A673 (cell line): ENCODE results near the gene HS3ST4. TPM values are rescaled to one million over a fixed set of nuclear protein-coding genes. Genes with fewer than 3 reads are reported as not detected.

ENCODE experiments used
- BruUV-seq: library from RNA; stranded (reverse); fragments of 400-500 nt; replicated peaks from 2 replicates; lab custom pipeline; 2021; lab: Mats Ljungman, UMichigan
- CTCF ChIA-PET: fragments of 300-600 bp; sonication (Branson Sonifier 250); formaldehyde crosslinking; loops from one replicate; lab custom pipeline; 2022; ENCODE audit warnings: antibody characterized with exemption; lab: Charles Lee
- POLR2A ChIA-PET: fragments of 300-600 bp; sonication (Branson Sonifier 250); formaldehyde crosslinking; loops from one replicate; lab custom pipeline; 2022; ENCODE audit warnings: antibody characterized with exemption; ENCODE audit not compliant: low non-redundant PET; lab: Charles Lee
- DNase-seq: peaks from one replicate; pipeline ENCODE4 v3.0.0-alpha.2; 2015; ENCODE audit warnings: low spot score
- H3K27ac ChIP-seq: fragments of 200-600 bp; sonication (generic); 2 replicates; pipeline ENCODE4 v1.5.1; 2016; ENCODE audit warnings: mixed run types, low read depth, mild to moderate bottlenecking, mixed read lengths, antibody characterized with exemption, low read length; ENCODE audit not compliant: poor library complexity, severe bottlenecking
- H3K27me3 ChIP-seq: fragments of 200-600 bp; sonication (generic); replicated peaks from 2 replicates; pipeline ENCODE4 v1.6.1; 2017; ENCODE audit warnings: mixed run types, low read depth, mild to moderate bottlenecking, mixed read lengths, antibody characterized with exemption, low read length; ENCODE audit not compliant: insufficient read depth, poor library complexity
- H3K36me3 ChIP-seq: fragments of 200-600 bp; sonication (generic); 2 replicates; pipeline ENCODE4 v1.6.1; 2016; ENCODE audit warnings: mixed run types, mild to moderate bottlenecking, mixed read lengths, antibody characterized with exemption, low read length; ENCODE audit not compliant: insufficient read depth, poor library complexity, severe bottlenecking
- H3K4me1 ChIP-seq: fragments of 200-600 bp; sonication (generic); 2 replicates; pipeline ENCODE4 v1.6.1; 2017; ENCODE audit warnings: mixed run types, mild to moderate bottlenecking, mixed read lengths, antibody characterized with exemption, low read length; ENCODE audit not compliant: insufficient read depth, poor library complexity, severe bottlenecking
- H3K4me3 ChIP-seq: fragments of 200-600 bp; sonication (generic); 2 replicates; pipeline ENCODE4 v1.5.1; 2016; ENCODE audit warnings: low read depth, mixed run types, mild to moderate bottlenecking, mixed read lengths, low read length; ENCODE audit not compliant: poor library complexity, severe bottlenecking
- H3K9me3 ChIP-seq: fragments of 200-600 bp; sonication (generic); 2 replicates; pipeline ENCODE4 v1.6.1; 2016; ENCODE audit warnings: mixed run types, low read depth, mild to moderate bottlenecking, mixed read lengths, antibody characterized with exemption, low read length; ENCODE audit not compliant: poor library complexity, severe bottlenecking
- EZH2 ChIP-seq: fragments of 200-600 bp; sonication (generic); IDR thresholded peaks from 2 replicates; pipeline ENCODE4 v1.6.1; 2017; ENCODE audit warnings: borderline replicate concordance, low read depth, mild to moderate bottlenecking, mixed read lengths, antibody characterized with exemption, low read length; ENCODE audit not compliant: poor library complexity, severe bottlenecking
- intact Hi-C: fragments of 100-400 bp; cut with micrococcal nuclease; formaldehyde crosslinking; loops from one replicate; pipeline ENCODE4 v1.10.0; 2022; ENCODE audit not compliant: unreplicated experiment
- total RNA-seq: library from RNA; stranded (reverse); gene quantifications from 2 replicates; pipeline ENCODE4 v1.2.3, GENCODE V29; 2021
- TF ChIP-seq, protein P1 (sequence below): fragments of 300-800, 200-600 bp; sonication (generic); conservative IDR thresholded peaks from 2 replicates; pipeline ENCODE4 v1.5.1; 2017; ENCODE audit warnings: low read depth, mild to moderate bottlenecking, antibody characterized with exemption, low read length, moderate library complexity, mixed read lengths

The HS3ST4 gene
- total RNA-seq, 1 experiment from 2014 or later: 33.5 TPM

DNA sequence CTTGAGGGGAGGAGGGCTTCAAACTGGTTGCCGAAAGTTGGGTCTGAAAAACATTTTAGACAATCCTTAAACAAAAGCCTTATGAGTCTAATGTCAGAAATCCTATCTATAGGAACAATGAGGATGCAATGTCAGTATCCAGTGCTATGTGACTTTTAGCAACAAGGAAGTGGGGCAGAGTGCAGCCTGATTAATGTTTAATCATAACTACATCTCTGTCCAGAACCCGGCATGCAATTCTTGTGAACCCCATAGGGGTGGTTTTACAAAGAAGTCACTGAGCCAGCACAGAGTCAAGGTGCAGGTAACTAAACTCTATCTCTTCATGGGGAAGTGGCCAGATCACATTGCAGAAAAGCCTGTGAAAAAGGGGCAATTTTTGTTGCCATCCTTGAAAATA is 267.5 kb downstream of the HS3ST4 start:
- H3K4me1 ChIP-seq: no peaks in the 10 kb centered on the region
- BruUV-seq: no TSS peak
- DNase-seq: no peak
- no peaks in the 10 kb centered on the region for H3K9me3 ChIP-seq
- no peak for TF ChIP-seq EZH2
- TF ChIP-seq, protein P1, sequence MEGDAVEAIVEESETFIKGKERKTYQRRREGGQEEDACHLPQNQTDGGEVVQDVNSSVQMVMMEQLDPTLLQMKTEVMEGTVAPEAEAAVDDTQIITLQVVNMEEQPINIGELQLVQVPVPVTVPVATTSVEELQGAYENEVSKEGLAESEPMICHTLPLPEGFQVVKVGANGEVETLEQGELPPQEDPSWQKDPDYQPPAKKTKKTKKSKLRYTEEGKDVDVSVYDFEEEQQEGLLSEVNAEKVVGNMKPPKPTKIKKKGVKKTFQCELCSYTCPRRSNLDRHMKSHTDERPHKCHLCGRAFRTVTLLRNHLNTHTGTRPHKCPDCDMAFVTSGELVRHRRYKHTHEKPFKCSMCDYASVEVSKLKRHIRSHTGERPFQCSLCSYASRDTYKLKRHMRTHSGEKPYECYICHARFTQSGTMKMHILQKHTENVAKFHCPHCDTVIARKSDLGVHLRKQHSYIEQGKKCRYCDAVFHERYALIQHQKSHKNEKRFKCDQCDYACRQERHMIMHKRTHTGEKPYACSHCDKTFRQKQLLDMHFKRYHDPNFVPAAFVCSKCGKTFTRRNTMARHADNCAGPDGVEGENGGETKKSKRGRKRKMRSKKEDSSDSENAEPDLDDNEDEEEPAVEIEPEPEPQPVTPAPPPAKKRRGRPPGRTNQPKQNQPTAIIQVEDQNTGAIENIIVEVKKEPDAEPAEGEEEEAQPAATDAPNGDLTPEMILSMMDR: no peak
- CTCF ChIA-PET: no interaction called here
- H3K4me3 ChIP-seq: no peak overlapping the region
- no peak overlapping the region for H3K27ac ChIP-seq
- intact Hi-C loops: no loop called here
- H3K36me3 ChIP-seq: no peaks in the 10 kb centered on the region
- H3K27me3 ChIP-seq: no peaks in the 10 kb centered on the region
- POLR2A ChIA-PET: no interaction called here

DNA sequence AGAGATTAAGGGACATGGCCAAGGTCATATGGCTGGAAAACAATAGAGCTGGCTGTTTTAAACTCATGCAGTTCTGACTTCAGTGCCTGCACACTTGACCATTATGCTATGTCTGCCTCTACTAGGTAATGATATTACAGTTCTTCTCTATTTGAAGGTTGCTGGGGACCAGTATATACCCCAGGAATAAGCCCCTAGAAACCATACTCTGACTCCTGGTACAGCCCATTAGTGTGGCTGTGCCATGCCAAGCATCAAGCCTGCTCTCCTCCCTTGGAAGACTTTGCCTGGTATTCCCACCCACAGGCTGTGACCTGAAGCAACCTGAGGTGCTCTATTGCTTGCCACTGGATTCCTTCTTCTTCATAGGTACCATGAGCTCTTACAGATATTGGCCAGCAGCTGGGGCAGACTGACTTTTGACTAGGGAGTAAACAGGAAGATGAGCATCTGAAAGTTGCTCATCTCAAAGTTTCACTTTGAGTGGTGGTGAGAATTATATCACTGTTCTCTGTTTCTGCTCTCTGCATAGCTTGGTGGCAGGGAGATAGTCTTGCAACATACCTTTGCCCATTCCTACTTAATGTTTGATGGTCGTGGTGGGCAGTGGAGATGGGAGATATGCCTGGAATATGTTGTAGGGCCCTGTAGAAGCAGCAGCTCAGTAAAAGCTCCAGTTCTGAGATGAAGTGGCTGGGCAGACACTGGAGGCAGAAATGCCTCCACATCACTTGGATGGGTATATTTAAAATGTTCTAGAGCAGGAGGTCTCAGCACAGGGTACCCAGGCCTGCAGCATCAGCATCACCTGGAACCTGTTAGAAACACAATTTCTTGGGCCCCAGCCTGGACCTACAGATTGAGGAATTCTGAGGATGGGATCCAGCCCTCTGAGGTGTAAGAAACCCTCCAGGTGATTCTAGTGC is 274.7 kb downstream of the HS3ST4 start:
- ChIA-PET CTCF (no interaction called here), POLR2A (no interaction called here)
- no peaks in the 10 kb centered on the region for H3K27me3 ChIP-seq
- no peaks in the 10 kb centered on the region for H3K9me3 ChIP-seq
- TF ChIP-seq, protein P1: no peak
- no peak for TF ChIP-seq EZH2
- DNase-seq: no peak
- intact Hi-C loops: no loop called here
- no peaks in the 10 kb centered on the region for H3K4me1 ChIP-seq
- no peak overlapping the region for H3K4me3 ChIP-seq
- no peak overlapping the region for H3K27ac ChIP-seq
- no peaks in the 10 kb centered on the region for H3K36me3 ChIP-seq
- no TSS peak for BruUV-seq

DNA sequence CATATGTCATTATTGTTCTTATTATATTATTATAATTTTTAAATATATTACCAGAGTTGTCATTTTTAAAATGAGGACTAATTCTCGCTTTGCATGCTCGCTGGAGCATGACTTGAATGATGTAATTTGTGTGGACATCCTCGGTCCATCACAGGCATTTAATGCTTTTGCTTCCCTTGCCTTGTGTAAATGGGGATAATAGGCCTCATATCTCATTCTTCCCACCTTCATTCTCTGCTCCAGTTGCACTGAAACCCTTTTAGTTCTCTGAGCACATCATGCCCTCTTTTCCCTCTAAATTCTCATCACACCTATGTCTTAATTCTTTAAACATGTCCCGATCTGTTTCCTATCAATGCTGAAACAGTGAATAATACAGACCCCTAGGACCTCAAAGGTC is 285.4 kb downstream of the HS3ST4 start:
- ChIA-PET CTCF (no interaction called here), POLR2A (no interaction called here)
- H3K4me3 ChIP-seq: no peak overlapping the region
- intact Hi-C loops: no loop called here
- no peaks in the 10 kb centered on the region for H3K9me3 ChIP-seq
- H3K27me3 ChIP-seq: no peaks in the 10 kb centered on the region
- H3K4me1 ChIP-seq: no peaks in the 10 kb centered on the region
- H3K36me3 ChIP-seq: no peaks in the 10 kb centered on the region
- DNase-seq: no peak
- H3K27ac ChIP-seq: no peak overlapping the region
- BruUV-seq: no TSS peak
- TF ChIP-seq EZH2: no peak
- TF ChIP-seq, protein P1: no peak
